HEK293 (cell line): Measurements from ENCODE around the gene CYP2S1.
A peak's percentile ranks its signal among the peaks of the same experiment; 100 is the strongest.
"Not testable (repeated sequence)": the region's sequence is repeated elsewhere in the genome, so short reads cannot be mapped to it uniquely, and the experiment has no call there.

ENCODE experiments used
- CTCF ChIA-PET: fragments of 350-600 bp; formaldehyde crosslinking; extraction: SDS; loops from one replicate; lab custom pipeline; 2021; ENCODE audit warnings: antibody characterized with exemption; lab: Yijun Ruan, JAX
- POLR2A ChIA-PET: fragments of 300-600 bp; formaldehyde crosslinking; extraction: SDS; loops from one replicate; lab custom pipeline; 2020; ENCODE audit warnings: antibody characterized with exemption, inconsistent platforms; lab: Yijun Ruan, JAX
- H3K27ac ChIP-seq: fragments of 200-500 bp; sonication (Bioruptor generic); 2 replicates; pipeline ENCODE4 v1.5.1; 2014; ENCODE audit warnings: low read depth, low read length, control low read depth, inconsistent platforms; ENCODE audit errors: extremely low read depth
- H3K36me3 ChIP-seq, 2 experiments: fragments of 200-500 bp in 1 of 2; sonication (Bioruptor generic) in 1 of 2; 1 replicate in 1 of 2; 2 replicates in 1 of 2; pipeline ENCODE4 v1.5.1; 2014 to 2017; ENCODE audit warnings: inconsistent platforms in 2 of 2, low read length in 2 of 2; ENCODE audit not compliant: control insufficient read depth in 2 of 2, insufficient read depth in 1 of 2
- H3K4me1 ChIP-seq: fragments of 200-500 bp; sonication (Bioruptor generic); 2 replicates; pipeline ENCODE4 v1.5.1; 2014; ENCODE audit warnings: mild to moderate bottlenecking, low read length, inconsistent platforms; ENCODE audit not compliant: control insufficient read depth, insufficient read depth
- H3K4me3 ChIP-seq: 2 replicates; pipeline ENCODE4 v1.5.1; 2011; ENCODE audit warnings: low read depth, mild to moderate bottlenecking, control low read depth, low read length, moderate library complexity
- H3K9me3 ChIP-seq: fragments of 200-500 bp; sonication (Bioruptor generic); 2 replicates; pipeline ENCODE4 v1.5.1; 2014; ENCODE audit warnings: low read depth, low read length, inconsistent platforms; ENCODE audit not compliant: control insufficient read depth, insufficient read depth
- KLF1 ChIP-seq: fragments of 450-650 bp; formaldehyde crosslinking; IDR thresholded peaks from 2 replicates; pipeline ENCODE4 v1.5.1; 2016; ENCODE audit warnings: missing biosample characterization, missing genetic modification characterization
- KLF17 ChIP-seq: fragments of 450-650 bp; formaldehyde crosslinking; IDR thresholded peaks from 2 replicates; pipeline ENCODE4 v1.5.1; 2016; ENCODE audit warnings: missing biosample characterization, missing genetic modification characterization
- TCF7L2 ChIP-seq: IDR thresholded peaks from 2 replicates; pipeline ENCODE4 v1.6.1; 2011; ENCODE audit warnings: low read depth, mild to moderate bottlenecking, inconsistent platforms, low read length, moderate library complexity, borderline replicate concordance
- TSHZ1 ChIP-seq: fragments of 450-650 bp; formaldehyde crosslinking; IDR thresholded peaks from 2 replicates; pipeline ENCODE4 v1.5.1; 2016; ENCODE audit warnings: missing biosample characterization, missing genetic modification characterization, borderline replicate concordance
- ZBTB44 ChIP-seq: fragments of 450-650 bp; IDR thresholded peaks from 2 replicates; pipeline ENCODE4 v1.5.1; 2018; ENCODE audit warnings: missing biosample characterization, mild to moderate bottlenecking, missing genetic modification characterization
- ZNF239 ChIP-seq: fragments of 450-650 bp; formaldehyde crosslinking; IDR thresholded peaks from 2 replicates; pipeline ENCODE4 v1.5.1; 2016; ENCODE audit warnings: missing biosample characterization, missing genetic modification characterization
- ZNF366 ChIP-seq: fragments of 450-650 bp; formaldehyde crosslinking; conservative IDR thresholded peaks from 2 replicates; pipeline ENCODE4 v1.5.1; 2016; ENCODE audit warnings: missing biosample characterization, missing genetic modification characterization
- ZNF398 ChIP-seq: fragments of 450-650 bp; formaldehyde crosslinking; IDR thresholded peaks from 2 replicates; pipeline ENCODE4 v1.5.1; 2017; ENCODE audit warnings: missing biosample characterization, missing genetic modification characterization
- ZNF514 ChIP-seq: fragments of 450-650 bp; formaldehyde crosslinking; IDR thresholded peaks from 2 replicates; pipeline ENCODE4 v1.5.1; 2016; ENCODE audit warnings: missing biosample characterization, missing genetic modification characterization
- ZSCAN16 ChIP-seq: fragments of 450-650 bp; formaldehyde crosslinking; IDR thresholded peaks from 2 replicates; pipeline ENCODE4 v1.5.1; 2016; ENCODE audit warnings: missing biosample characterization, missing genetic modification characterization
- ZSCAN5A ChIP-seq: fragments of 450-650 bp; formaldehyde crosslinking; IDR thresholded peaks from 2 replicates; pipeline ENCODE4 v1.5.1; 2016; ENCODE audit warnings: missing biosample characterization, missing genetic modification characterization

The CYP2S1 gene

GRCh38 chr19:41175801-41176777 lies 16.9 kb upstream of the CYP2S1 start (continued):
- TF ChIP-seq TSHZ1, result no peak
- TF ChIP-seq ZNF514 (tag by site-specific recombination), result no peak
- TF ChIP-seq ZSCAN16 (tag by site-specific recombination), result no peak
- TF ChIP-seq KLF17 (tag by site-specific recombination), result peak; percentile 48; the same call in 1 of the 2 replicates
- TF ChIP-seq ZSCAN5A, result no peak
- TF ChIP-seq KLF1 (tag by site-specific recombination), result 0 out of 2 replicates have a peak, but pooled peaks have one; percentile 37
- TF ChIP-seq TCF7L2, result peak; percentile 84
- TF ChIP-seq ZNF239, result no peak
- peak; percentile 67 for TF ChIP-seq ZNF398 (tag by site-specific recombination)
- no peak for TF ChIP-seq ZBTB44 (tag by site-specific recombination)
- TF ChIP-seq ZNF366 (tag by site-specific recombination), result no peak
- TF ChIP-seq, all 188 proteins: peak for 6

- H3K9me3 ChIP-seq, H3K36me3 ChIP-seq, H3K4me1 ChIP-seq, POLR2A ChIA-PET, CTCF ChIA-PET, H3K4me3 ChIP-seq, H3K27ac ChIP-seq: not testable (repeated sequence)
Observed at GRCh38 chr19:41180173-41180572, 12.8 kb upstream of the CYP2S1 start.
